OCI-LY1 (cell line): Measurements from ENCODE around the gene TENT4A.

Source experiments
- H2AFZ ChIP-seq: fragments of 200-600 bp; sonication (generic), shearing (Covaris generic); 2 replicates; pipeline ENCODE4 v1.6.0; 2014; ENCODE audit warnings: antibody characterized with exemption, mild to moderate bottlenecking, low read length
- H3F3A ChIP-seq: fragments of 200-600 bp; sonication (generic), shearing (Covaris generic); 2 replicates; pipeline ENCODE4 v1.6.0; 2014; ENCODE audit warnings: mild to moderate bottlenecking, antibody characterized with exemption, low read length, moderate library complexity; ENCODE audit not compliant: insufficient read depth
- H3K27ac ChIP-seq: fragments of 200-600 bp; sonication (generic); 2 replicates; pipeline ENCODE4 v1.5.1; 2014; ENCODE audit warnings: low read length, mixed run types, mild to moderate bottlenecking, low read depth; ENCODE audit not compliant: poor library complexity, severe bottlenecking
- H3K27me3 ChIP-seq: fragments of 200-600 bp; sonication (generic); 2 replicates; pipeline ENCODE4 v1.6.0; 2014; ENCODE audit warnings: antibody characterized with exemption, mild to moderate bottlenecking, low read length, moderate library complexity; ENCODE audit not compliant: insufficient read depth
- H3K36me3 ChIP-seq: fragments of 200-600 bp; sonication (generic); 2 replicates; pipeline ENCODE4 v1.6.1; 2014; ENCODE audit warnings: mild to moderate bottlenecking, antibody characterized with exemption, low read length, moderate library complexity, mixed read lengths; ENCODE audit not compliant: insufficient read depth
- H3K4me1 ChIP-seq: fragments of 200-600 bp; sonication (generic); 2 replicates; pipeline ENCODE4 v1.5.1; 2014; ENCODE audit warnings: mild to moderate bottlenecking, low read length, moderate library complexity; ENCODE audit not compliant: insufficient read depth, severe bottlenecking
- H3K4me2 ChIP-seq: fragments of 200-600 bp; sonication (generic), shearing (Covaris generic); 2 replicates; pipeline ENCODE4 v1.6.1; 2014; ENCODE audit warnings: low read length
- H3K4me3 ChIP-seq: fragments of 200-600 bp; sonication (generic); 2 replicates; pipeline ENCODE4 v1.5.1; 2014; ENCODE audit warnings: low read length, low read depth, mild to moderate bottlenecking, mixed read lengths; ENCODE audit not compliant: poor library complexity, severe bottlenecking
- H3K79me2 ChIP-seq: fragments of 200-600 bp; shearing (Covaris generic); 2 replicates; pipeline ENCODE4 v1.6.1; 2016; ENCODE audit warnings: mixed run types, low read length, mixed read lengths; ENCODE audit not compliant: insufficient read depth
- H3K9ac ChIP-seq: fragments of 200-600 bp; sonication (generic), shearing (Covaris generic); 2 replicates; pipeline ENCODE4 v1.6.1; 2014; ENCODE audit warnings: mild to moderate bottlenecking, low read length, mixed read lengths
- H3K9me2 ChIP-seq: fragments of 200-600 bp; sonication (generic), shearing (Covaris generic); 2 replicates; pipeline ENCODE4 v1.6.1; 2014; ENCODE audit warnings: low read depth, mild to moderate bottlenecking, low read length, mixed read lengths
- H3K9me3 ChIP-seq: fragments of 200-600 bp; shearing (Covaris generic); 2 replicates; pipeline ENCODE4 v1.6.1; 2014; ENCODE audit warnings: low read length, mixed read lengths
- H4K20me1 ChIP-seq: fragments of 200-600 bp; sonication (generic), shearing (Covaris generic); 2 replicates; pipeline ENCODE4 v1.6.0; 2016; ENCODE audit warnings: mild to moderate bottlenecking, low read length; ENCODE audit not compliant: insufficient read depth
- EZH2 ChIP-seq: fragments of 200-600 bp; sonication (generic), shearing (Covaris generic); IDR thresholded peaks from 2 replicates; pipeline ENCODE4 v1.8.0; 2017; ENCODE audit warnings: borderline replicate concordance, mixed run types, mild to moderate bottlenecking, antibody characterized with exemption, low read length, moderate library complexity, mixed read lengths
- TF ChIP-seq, protein P1 (sequence below): fragments of 200-600 bp; sonication (generic), shearing (Covaris generic); IDR thresholded peaks from 2 replicates; pipeline ENCODE4 v1.5.1; 2017; ENCODE audit warnings: mild to moderate bottlenecking, antibody characterized with exemption, low read length, moderate library complexity, mixed read lengths

The TENT4A gene

GRCh38 chr5:6801236-6801635 is 88.0 kb downstream of the TENT4A start:
- H3K9me2 ChIP-seq: no peaks in the 10 kb centered on the region
- H2AFZ ChIP-seq: no peak overlapping the region
- no peaks in the 10 kb centered on the region for H3K36me3 ChIP-seq
- no peaks in the 10 kb centered on the region for H4K20me1 ChIP-seq
- no peaks in the 10 kb centered on the region for H3K79me2 ChIP-seq
- H3K9ac ChIP-seq: no peak overlapping the region
- no peaks in the 10 kb centered on the region; the same call in 1 of the 2 replicates for H3K9me3 ChIP-seq
- H3K27ac ChIP-seq: no peak overlapping the region
- H3K4me1 ChIP-seq: no peaks in the 10 kb centered on the region
- H3K27me3 ChIP-seq: peaks cover 9% of the 10 kb centered on the region
- H3K4me3 ChIP-seq: no peak overlapping the region
- no peaks in the 10 kb centered on the region for H3F3A ChIP-seq
- TF ChIP-seq, protein P1, sequence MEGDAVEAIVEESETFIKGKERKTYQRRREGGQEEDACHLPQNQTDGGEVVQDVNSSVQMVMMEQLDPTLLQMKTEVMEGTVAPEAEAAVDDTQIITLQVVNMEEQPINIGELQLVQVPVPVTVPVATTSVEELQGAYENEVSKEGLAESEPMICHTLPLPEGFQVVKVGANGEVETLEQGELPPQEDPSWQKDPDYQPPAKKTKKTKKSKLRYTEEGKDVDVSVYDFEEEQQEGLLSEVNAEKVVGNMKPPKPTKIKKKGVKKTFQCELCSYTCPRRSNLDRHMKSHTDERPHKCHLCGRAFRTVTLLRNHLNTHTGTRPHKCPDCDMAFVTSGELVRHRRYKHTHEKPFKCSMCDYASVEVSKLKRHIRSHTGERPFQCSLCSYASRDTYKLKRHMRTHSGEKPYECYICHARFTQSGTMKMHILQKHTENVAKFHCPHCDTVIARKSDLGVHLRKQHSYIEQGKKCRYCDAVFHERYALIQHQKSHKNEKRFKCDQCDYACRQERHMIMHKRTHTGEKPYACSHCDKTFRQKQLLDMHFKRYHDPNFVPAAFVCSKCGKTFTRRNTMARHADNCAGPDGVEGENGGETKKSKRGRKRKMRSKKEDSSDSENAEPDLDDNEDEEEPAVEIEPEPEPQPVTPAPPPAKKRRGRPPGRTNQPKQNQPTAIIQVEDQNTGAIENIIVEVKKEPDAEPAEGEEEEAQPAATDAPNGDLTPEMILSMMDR: no peak
- TF ChIP-seq EZH2: no peak
- no peak overlapping the region for H3K4me2 ChIP-seq

DNA sequence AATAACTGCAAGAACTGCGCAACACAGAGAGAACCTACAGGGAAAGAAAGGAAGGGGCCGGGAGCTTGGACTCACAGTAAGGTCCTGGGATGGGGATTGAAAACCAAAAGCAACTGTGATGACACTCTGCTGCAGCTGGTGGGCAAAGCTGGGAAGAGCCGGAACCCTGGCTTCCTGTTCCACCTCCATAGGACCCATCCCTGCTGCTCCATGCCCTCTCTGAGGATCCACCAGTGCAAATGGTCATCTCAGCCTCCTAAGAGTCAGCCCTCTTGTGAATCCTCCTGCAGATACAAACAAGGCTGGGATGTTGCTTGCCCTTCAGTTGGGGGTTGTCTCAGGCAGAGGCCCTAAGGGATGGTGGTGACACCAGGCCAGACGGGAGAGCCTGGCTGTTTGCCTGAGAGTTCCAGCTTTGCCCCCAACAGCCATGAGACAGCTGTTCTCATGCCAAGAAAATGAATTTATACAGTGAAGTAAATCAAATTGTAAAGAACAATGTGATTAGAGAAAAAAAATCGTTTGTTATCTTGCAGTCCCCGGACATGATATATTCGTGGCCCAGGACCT is 90.8 kb downstream of the TENT4A start:
- H4K20me1 ChIP-seq: no peaks in the 10 kb centered on the region
- H3K27me3 ChIP-seq: peaks cover 8% of the 10 kb centered on the region; the same call in 1 of the 2 replicates
- H3K9ac ChIP-seq: no peak overlapping the region
- no peak overlapping the region for H2AFZ ChIP-seq
- H3K9me2 ChIP-seq: no peaks in the 10 kb centered on the region
- TF ChIP-seq EZH2: no peak
- TF ChIP-seq, protein P1: no peak
- no peak overlapping the region for H3K4me3 ChIP-seq
- H3K27ac ChIP-seq: no peak overlapping the region
- H3K9me3 ChIP-seq: peaks cover 6% of the 10 kb centered on the region; the same call in 1 of the 2 replicates
- H3K79me2 ChIP-seq: no peaks in the 10 kb centered on the region
- no peaks in the 10 kb centered on the region for H3K36me3 ChIP-seq
- no peaks in the 10 kb centered on the region for H3K4me1 ChIP-seq
- H3K4me2 ChIP-seq: no peak overlapping the region
- H3F3A ChIP-seq: no peaks in the 10 kb centered on the region

- Histone ChIP-seq H3F3A (no peaks in the 10 kb centered on the region), H3K4me2 (no peak overlapping the region)
Observed at GRCh38 chr5:6804766-6805501, 91.7 kb downstream of the TENT4A start.

More at GRCh38 chr5:6804766-6805501, 91.7 kb downstream of the TENT4A start:
- peaks cover 8% of the 10 kb centered on the region; the same call in 1 of the 2 replicates for H3K27me3 ChIP-seq
- H3K9ac ChIP-seq: no peak overlapping the region
- H4K20me1 ChIP-seq: no peaks in the 10 kb centered on the region
- H3K27ac ChIP-seq: no peak overlapping the region
- H2AFZ ChIP-seq: no peak overlapping the region
- TF ChIP-seq, protein P1: no peak
- TF ChIP-seq EZH2: no peak
- H3K4me3 ChIP-seq: no peak overlapping the region
- H3K9me2 ChIP-seq: no peaks in the 10 kb centered on the region
- no peaks in the 10 kb centered on the region for H3K79me2 ChIP-seq
- H3K4me1 ChIP-seq: no peaks in the 10 kb centered on the region
- peaks cover 6% of the 10 kb centered on the region; the same call in 1 of the 2 replicates for H3K9me3 ChIP-seq
- H3K36me3 ChIP-seq: no peaks in the 10 kb centered on the region
